Renal cortical epithelial cell (primary cell): Measurements from ENCODE around the gene TAMALIN. TPM values are rescaled to one million over a fixed set of nuclear protein-coding genes. Genes with fewer than 3 reads are reported as not detected.

ENCODE experiments used
- DNase-seq: peaks from one replicate; pipeline ENCODE4 v3.0.0-alpha.2; 2011; ENCODE audit warnings: low read depth
- total RNA-seq: library from RNA; depleted of rRNA; stranded (reverse); fragments of >200 nt; gene quantifications from 2 replicates; pipeline ENCODE4 v1.2.3, GENCODE V29; 2014

Gene TAMALIN
- total RNA-seq, 1 donor from 2014 or later, result 2.2 TPM

DNA sequence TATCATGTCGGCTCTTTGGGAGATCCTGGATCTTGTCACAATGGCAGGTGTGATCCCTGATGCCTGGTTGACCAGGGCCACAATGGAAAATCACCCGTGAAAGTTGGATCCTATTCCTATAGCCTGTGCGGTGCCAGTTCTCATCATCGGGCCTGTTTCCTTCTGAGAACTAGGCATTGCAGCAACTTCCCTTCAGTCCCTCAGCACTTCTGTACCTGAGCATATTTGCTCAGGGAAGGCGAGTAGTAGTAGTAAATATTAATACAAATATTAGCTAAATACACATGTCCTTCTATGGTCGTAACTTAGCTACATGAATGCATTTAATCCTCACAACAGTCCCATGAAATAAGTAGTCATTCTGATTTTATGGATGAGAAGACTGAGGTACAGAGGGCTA, 22.1 kb upstream of the TAMALIN start:
- DNase-seq, result no peak

DNA sequence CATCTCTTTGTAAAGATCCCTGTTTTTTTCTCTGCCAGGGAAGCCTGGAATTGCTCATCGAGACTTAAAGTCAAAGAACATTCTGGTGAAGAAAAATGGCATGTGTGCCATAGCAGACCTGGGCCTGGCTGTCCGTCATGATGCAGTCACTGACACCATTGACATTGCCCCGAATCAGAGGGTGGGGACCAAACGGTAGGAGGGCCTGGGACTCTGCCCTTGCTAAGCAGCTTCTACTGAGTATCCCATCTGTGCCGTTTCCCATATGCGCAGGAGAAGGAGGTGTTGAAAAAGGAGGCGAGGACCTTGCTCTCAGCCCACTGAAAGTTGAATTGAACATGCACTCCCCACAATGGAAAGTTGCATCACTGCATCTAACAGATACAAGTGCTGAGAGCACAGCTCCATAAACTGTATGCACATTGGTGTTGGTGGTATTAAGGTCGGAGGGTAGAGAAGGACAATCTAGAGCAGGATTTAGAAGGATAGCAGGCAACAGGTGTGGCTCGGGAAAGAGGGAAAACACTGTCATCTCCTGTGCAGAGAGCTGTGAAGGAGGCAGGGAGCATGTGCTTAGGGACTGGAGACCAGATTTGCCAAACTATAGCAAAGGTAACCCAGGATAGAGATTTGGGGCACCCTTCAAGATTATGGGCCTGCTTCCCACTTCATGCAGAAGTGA, 21.5 kb upstream of the TAMALIN start:
- DNase-seq, result no peak

DNA sequence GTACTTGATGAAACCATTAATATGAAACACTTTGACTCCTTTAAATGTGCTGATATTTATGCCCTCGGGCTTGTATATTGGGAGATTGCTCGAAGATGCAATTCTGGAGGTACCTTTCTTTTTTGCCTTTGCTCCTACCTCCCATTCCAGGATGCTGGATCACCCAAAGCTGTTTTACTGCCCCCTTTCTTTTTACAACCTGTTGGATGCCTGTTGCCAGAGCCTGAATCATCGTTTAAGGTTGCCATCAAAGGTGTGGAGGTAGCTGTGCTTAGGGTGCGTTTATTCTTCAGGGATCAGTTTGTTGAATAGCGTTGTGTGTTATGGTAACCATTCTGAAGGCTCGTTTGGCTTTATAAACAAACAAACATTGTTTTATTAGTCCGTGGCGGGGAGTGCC, 19.9 kb upstream of the TAMALIN start:
- DNase-seq, result no peak

GRCh38 chr12:51992246-51992645, 14.5 kb upstream of the TAMALIN start:
- DNase-seq, result no peak

- DNase-seq, result no peak
Measured at GRCh38 chr12:51994539-51994820, 12.3 kb upstream of the TAMALIN start.

DNA sequence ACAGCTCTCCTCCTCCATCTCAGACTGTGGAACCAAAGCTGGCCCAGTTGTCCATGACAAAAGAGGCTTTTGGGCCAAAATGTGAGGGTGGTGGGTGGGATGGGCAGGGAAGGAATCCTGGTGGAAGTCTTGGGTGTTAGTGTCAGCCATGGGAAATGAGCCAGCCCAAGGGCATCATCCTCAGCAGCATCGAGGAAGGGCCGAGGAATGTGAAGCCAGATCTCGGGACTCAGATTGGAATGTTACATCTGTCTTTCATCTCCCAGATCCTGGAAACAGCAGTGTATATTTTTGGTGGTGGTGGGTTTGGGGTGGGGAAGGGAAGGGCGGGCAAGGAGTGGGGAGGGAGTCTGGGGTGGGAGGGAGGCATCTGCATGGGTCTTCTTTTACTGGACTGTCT, 11.8 kb upstream of the TAMALIN start:
- DNase-seq, result no peak

- no peak for DNase-seq
Measured at GRCh38 chr12:51997136-51997535, 9.6 kb upstream of the TAMALIN start.

GRCh38 chr12:52003016-52003550, 3.7 kb upstream of the TAMALIN start:
- no peak for DNase-seq

- no peak for DNase-seq
Measured at GRCh38 chr12:52003591-52003990, 3.2 kb upstream of the TAMALIN start.

DNA sequence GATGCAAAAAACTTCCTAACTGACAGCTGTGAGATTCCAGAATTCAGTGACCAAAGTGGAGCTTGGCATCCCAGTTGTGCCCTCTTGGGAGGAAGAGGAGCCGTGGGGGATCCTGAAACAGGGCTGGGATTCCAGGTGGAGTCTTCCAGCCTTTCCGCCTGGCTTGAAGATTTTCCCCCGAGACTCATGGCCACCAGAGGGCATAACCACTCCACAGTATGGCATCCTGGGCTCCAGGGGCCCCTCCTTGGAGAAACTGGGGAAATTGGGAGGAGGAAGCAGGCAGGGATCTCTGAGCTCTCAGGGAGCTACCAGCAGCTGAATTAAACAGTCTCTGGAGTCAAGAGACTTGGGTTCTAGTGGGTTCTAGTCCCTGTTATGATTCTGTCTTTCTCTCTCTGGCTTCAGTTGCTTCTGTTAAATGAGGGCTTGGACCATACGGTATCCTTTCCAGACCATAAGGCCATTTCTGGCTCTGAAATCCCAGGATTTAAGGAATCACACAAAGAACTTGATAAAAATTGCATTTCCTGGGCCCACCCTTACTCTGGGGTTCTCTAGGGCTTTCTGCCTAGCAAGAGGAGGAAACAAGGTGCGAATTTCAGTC, 2.6 kb upstream of the TAMALIN start:
- peak; percentile 32 for DNase-seq

GRCh38 chr12:52005218-52005902, 1.4 kb upstream of the TAMALIN start:
- DNase-seq, result no peak

DNA sequence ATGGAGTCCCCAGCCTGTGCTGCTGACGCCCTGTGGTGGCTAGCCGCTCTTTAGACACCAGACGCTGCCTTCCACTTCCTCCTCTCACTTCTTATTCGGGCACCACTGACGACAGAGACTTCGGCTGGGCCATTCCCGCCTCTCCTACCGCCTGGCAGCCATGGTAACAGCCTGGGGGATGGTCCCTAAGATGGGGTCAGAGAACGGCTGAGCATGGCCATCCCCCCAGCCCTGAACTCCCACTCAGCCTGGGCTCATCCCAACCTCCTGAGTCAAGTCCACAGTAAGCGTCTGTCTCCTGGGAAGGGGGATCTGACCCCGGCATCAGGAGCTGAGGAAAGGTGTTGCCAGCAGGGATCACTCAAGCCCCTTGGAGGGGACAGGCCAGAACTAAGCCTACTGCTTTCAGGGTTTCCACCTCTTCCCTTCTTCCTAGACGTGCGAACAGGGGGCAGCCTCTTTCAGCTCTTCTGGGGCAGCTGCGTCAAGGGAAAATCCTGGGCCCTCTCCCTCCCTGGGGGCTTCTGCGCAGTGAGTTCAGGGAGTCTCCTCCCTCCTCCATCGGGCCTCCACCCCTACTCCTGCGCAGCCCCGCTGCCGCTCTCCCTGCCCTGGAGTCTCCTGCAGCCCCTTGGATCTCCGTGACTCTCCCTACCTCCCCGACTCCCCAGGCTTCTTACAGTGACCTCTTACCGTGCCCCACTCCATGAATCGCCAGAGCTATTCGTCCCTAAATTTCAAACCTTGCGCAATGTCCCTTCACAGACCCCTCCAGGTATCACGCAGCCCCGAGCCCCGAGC, 643 bp upstream of the TAMALIN start:
- no peak for DNase-seq

GRCh38 chr12:52007158-52007921, 594 bp downstream of the TAMALIN start:
- DNase-seq, result no peak

GRCh38 chr12:52007982-52008510, 1.3 kb downstream of the TAMALIN start:
- DNase-seq, result no peak

GRCh38 chr12:52009081-52009751, 2.5 kb downstream of the TAMALIN start:
- no peak for DNase-seq

- peak; percentile 17 for DNase-seq
Measured at GRCh38 chr12:52010152-52010622, 3.4 kb downstream of the TAMALIN start.

DNA sequence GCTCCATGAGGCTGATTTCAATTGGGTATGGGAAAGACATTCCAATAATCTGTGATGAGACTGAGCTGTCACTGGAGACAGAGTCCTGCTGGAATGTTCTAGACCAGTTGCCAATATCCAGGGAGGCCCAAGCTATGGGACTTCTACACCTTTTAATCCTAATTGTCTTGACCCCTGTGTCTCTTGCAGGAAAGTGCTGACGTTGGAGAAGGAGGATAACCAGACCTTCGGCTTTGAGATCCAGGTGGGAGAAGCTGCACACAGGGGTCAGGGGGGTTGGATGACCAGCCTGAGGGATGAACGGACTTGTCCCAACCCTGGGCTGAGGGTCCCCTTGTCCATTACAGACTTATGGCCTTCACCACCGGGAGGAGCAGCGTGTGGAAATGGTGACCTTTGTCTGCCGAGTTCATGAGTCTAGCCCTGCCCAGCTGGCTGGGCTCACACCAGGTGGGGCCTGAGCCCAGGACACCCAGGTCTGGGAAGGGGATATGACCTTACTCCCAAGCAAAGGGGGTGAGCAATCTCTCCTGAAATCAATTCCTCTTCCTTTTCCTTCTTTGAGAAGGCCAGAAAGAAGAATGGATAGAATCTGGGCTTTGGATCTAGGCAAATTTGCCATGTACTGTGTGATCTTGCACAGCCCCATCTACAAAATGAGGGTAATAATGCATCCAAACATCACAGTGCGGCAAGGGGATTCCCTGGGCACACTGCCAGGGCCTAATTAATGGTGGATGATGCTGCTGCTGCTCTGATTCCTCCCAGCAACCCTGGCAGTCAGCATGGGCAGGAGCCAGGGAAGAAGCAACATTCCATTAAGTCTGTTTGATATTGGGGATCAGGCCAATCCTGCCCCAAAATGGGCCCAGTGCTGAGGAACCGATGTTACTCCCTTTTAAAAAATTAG, 4.2 kb downstream of the TAMALIN start:
- no peak for DNase-seq

- DNase-seq, result no peak
Measured at GRCh38 chr12:52011602-52012214, 5.0 kb downstream of the TAMALIN start.
